ENCODE data around the gene ANKS1A. TPM values are rescaled to one million over a fixed set of nuclear protein-coding genes. Genes with fewer than 3 reads are reported as not detected.

ANKS1A gene
- total RNA-seq, 1 experiment from 2014 or later = 26.5 TPM

GRCh38 chr6:35072698-35073055 is 183.6 kb downstream of the ANKS1A start:
- Histone ChIP-seq H2BK20ac (ENCODE audit: low read depth, low read length, poor library complexity, severe bottlenecking) (no peak overlapping the region), H2BK5ac (ENCODE audit: insufficient read length, low read length) (no peak overlapping the region)
- H3K27ac Mint-ChIP-seq = peak overlapping the region in 2 of 3 experiments; percentile 68 to 76; a peak in 3 of 7 replicates

More at GRCh38 chr6:35072698-35073055, 183.6 kb downstream of the ANKS1A start:
- H3K56ac ChIP-seq (ENCODE audit: insufficient read length, low read depth, low read length) = no peak overlapping the region
- no peaks in the 10 kb centered on the region for H3K79me2 ChIP-seq (ENCODE audit: insufficient read depth, low read length)
- no peak overlapping the region for H2BK120ac ChIP-seq (ENCODE audit: low read depth, low read length, poor library complexity, severe bottlenecking)
- no peak overlapping the region for H2BK15ac ChIP-seq (ENCODE audit: low read depth, low read length)
- H3K79me1 ChIP-seq (ENCODE audit: insufficient read depth, low read depth, low read length, poor library complexity, severe bottlenecking) = no peaks in the 10 kb centered on the region
- H4K8ac ChIP-seq (replicated peaks; ENCODE audit: insufficient read length, low read depth, low read length) = no peak overlapping the region
- no peaks in the 10 kb centered on the region for H3K23me2 ChIP-seq (ENCODE audit: insufficient read length, low read depth, low read length, poor library complexity, severe bottlenecking)
- Mint-ChIP-seq H3K4me1 (peaks cover 32 to 47% of the 10 kb centered on the region in 2 experiments), H3K27me3 (ENCODE audit: low read depth) (no peaks in the 10 kb centered on the region), H3K4me3 (no peak overlapping the region), H3K9me3 (no peaks in the 10 kb centered on the region), H3K36me3 (ENCODE audit: insufficient read depth in 1 of 3, low read depth in 3 of 3) (peaks cover 5 to 15% (median 6%) of the 10 kb centered on the region in 3 experiments)
- no peak overlapping the region for H4K91ac ChIP-seq (ENCODE audit: insufficient read length, low read depth, low read length)
- H3K27ac ChIP-seq (ENCODE audit: insufficient read length, low read depth, low read length) = no peak overlapping the region
- no peak overlapping the region for H3K4me2 ChIP-seq (ENCODE audit: insufficient read depth, insufficient read length, low read length)
- no peak for TF ChIP-seq CTCF (conservative IDR thresholded peaks at IDR 0.05)
- H3K4me1 ChIP-seq (ENCODE audit: insufficient read depth, low read length) = no peaks in the 10 kb centered on the region; the same call in 1 of the 2 replicates
- no peak overlapping the region for H4K5ac ChIP-seq (ENCODE audit: insufficient read length, low read depth, low read length)
- no peak overlapping the region for H3K18ac ChIP-seq (ENCODE audit: insufficient read length, low read depth, low read length)
- DNase-seq = no peak
- no peaks in the 10 kb centered on the region for H3K9me3 ChIP-seq (ENCODE audit: control insufficient read depth, low read depth, low read length)
- H2BK12ac ChIP-seq (ENCODE audit: insufficient read length, low read depth, low read length) = no peak overlapping the region
- H4K20me1 ChIP-seq (ENCODE audit: control insufficient read depth, insufficient read depth, insufficient read length) = no peaks in the 10 kb centered on the region
- H3K9ac ChIP-seq (ENCODE audit: extremely low read depth, insufficient read length, low read length) = no peak overlapping the region
- no peak overlapping the region for H2AK5ac ChIP-seq (ENCODE audit: insufficient read length, low read length)
- H3K27me3 ChIP-seq (ENCODE audit: insufficient read depth, low read length) = no peaks in the 10 kb centered on the region
- no peak overlapping the region for H2AFZ ChIP-seq (ENCODE audit: low read length)
- no CpG with 5 or more reads among the region's 9 CpGs for WGBS (ENCODE audit: extremely low coverage, insufficient read length, low lambda C conversion rate)
- no peak overlapping the region for H3K23ac ChIP-seq (ENCODE audit: insufficient read length, low read depth, low read length)
- no peak overlapping the region for H3T11ph ChIP-seq (ENCODE audit: low read length)
- no peak overlapping the region for H3K14ac ChIP-seq (ENCODE audit: insufficient read depth, low read length)
- no peak overlapping the region for H3K4ac ChIP-seq (ENCODE audit: low read depth, low read length)

Data from H9 (cell line).